PFSK-1 (cell line): ENCODE measurements around the gene RMDN3.

ENCODE experiments used
- FOXP2 ChIP-seq: optimal IDR thresholded peaks from 2 replicates; pipeline ENCODE3; 2011; ENCODE audit warnings: borderline replicate concordance, control low read depth, inconsistent platforms; ENCODE audit not compliant: insufficient read depth; ENCODE audit errors: extremely low read length, extremely low read depth
- POLR2AphosphoS5 ChIP-seq: IDR thresholded peaks from 2 replicates; pipeline ENCODE4 v1.6.1; 2012; ENCODE audit warnings: low read depth, mild to moderate bottlenecking, control low read depth, low read length, moderate library complexity
- REST ChIP-seq, 2 experiments: IDR thresholded peaks; 2 replicates each; pipeline versions ENCODE4 v1.6.1 to v1.8.0; 2011 to 2012; ENCODE audit warnings: low read depth in 2 of 2, low read length in 2 of 2, control low read depth in 1 of 2, inconsistent platforms in 1 of 2, mild to moderate bottlenecking in 1 of 2, moderate library complexity in 1 of 2; ENCODE audit not compliant: insufficient read depth in 1 of 2
- SIN3A ChIP-seq: IDR thresholded peaks from 2 replicates; pipeline ENCODE4 v1.6.1; 2012; ENCODE audit warnings: mild to moderate bottlenecking, low read length, moderate library complexity, borderline replicate concordance; ENCODE audit not compliant: insufficient read depth
- TAF1 ChIP-seq: IDR thresholded peaks from 2 replicates; pipeline ENCODE4 v1.6.1; 2012; ENCODE audit warnings: low read length, control low read depth, borderline replicate concordance; ENCODE audit not compliant: insufficient read depth

Gene RMDN3

GRCh38 chr15:40739854-40740253 lies 15.2 kb downstream of the RMDN3 start:
- no peak for TF ChIP-seq REST (IDR thresholded peaks at IDR 0.05; ENCODE audit: insufficient read depth in 1 of 2, low read depth in 2 of 2, low read length in 2 of 2)
- TF ChIP-seq TAF1, result no peak
- no peak for TF ChIP-seq POLR2AphosphoS5
- TF ChIP-seq SIN3A, result no peak
- TF ChIP-seq FOXP2, result no peak

- TF ChIP-seq FOXP2 (no peak), REST (IDR thresholded peaks at IDR 0.05; ENCODE audit: insufficient read depth in 1 of 2, low read depth in 2 of 2, low read length in 2 of 2) (no peak), POLR2AphosphoS5 (no peak), TAF1 (no peak), SIN3A (no peak)
Observed at GRCh38 chr15:40739047-40739446, 16.0 kb downstream of the RMDN3 start.

DNA sequence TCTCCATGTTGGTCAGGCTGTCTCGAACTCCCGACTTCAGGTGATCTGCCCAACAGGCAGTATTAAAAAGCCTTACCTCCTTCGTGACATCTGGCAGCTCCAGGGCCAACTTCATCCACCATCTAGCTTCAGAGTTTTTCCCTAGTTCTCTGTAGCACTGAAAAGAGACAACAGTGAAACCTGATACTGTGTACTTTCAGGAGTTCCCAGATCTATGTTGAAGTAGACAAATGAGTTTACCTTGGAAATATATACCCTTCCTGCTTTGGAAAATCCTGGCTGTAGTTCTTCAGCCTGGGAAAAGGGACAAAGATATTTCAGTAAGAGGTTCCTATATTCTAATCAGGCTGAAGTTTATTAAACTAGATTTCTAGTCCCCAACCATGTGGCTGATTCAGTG lies 18.0 kb downstream of the RMDN3 start:
- TF ChIP-seq REST (IDR thresholded peaks at IDR 0.05; ENCODE audit: insufficient read depth in 1 of 2, low read depth in 2 of 2, low read length in 2 of 2) (no peak), TAF1 (no peak)

- no peak for TF ChIP-seq TAF1
Observed at GRCh38 chr15:40736575-40736974, 18.5 kb downstream of the RMDN3 start.

- TF ChIP-seq TAF1, result no peak
- peak in 1 of 2 experiments; percentile 61; a peak in 1 of 4 replicates for TF ChIP-seq REST (IDR thresholded peaks at IDR 0.05; ENCODE audit: insufficient read depth in 1 of 2, low read depth in 2 of 2, low read length in 2 of 2)
- TF ChIP-seq FOXP2, result peak; percentile 53
Observed at GRCh38 chr15:40731034-40731433, 24.0 kb downstream of the RMDN3 start.

- TF ChIP-seq REST (IDR thresholded peaks at IDR 0.05; ENCODE audit: insufficient read depth in 1 of 2, low read depth in 2 of 2, low read length in 2 of 2), result no peak
- no peak for TF ChIP-seq POLR2AphosphoS5
- no peak for TF ChIP-seq TAF1
- no peak for TF ChIP-seq SIN3A
- TF ChIP-seq FOXP2, result no peak
Observed at GRCh38 chr15:40723919-40724318, 31.1 kb downstream of the RMDN3 start.
